RWPE2 (cell line): ENCODE results near the gene MEGF8.

Experiments
- ATAC-seq: fragments of 200-7000 bp; cut with Tn5 transposase; 3 replicates; pipeline ENCODE4 v1.9.1; 2021; ENCODE audit warnings: low read depth
- DNase-seq: peaks from one replicate; pipeline ENCODE4 v3.0.0-alpha.2; 2020; ENCODE audit warnings: low spot score
- H3K27ac ChIP-seq: fragments of 450-650 bp; 2 replicates; pipeline ENCODE4 v1.5.1; 2017; ENCODE audit warnings: mild to moderate bottlenecking; ENCODE audit not compliant: poor library complexity, severe bottlenecking
- H3K27me3 ChIP-seq: fragments of 250-450 bp; sonication (Bioruptor Pico); 2 replicates; pipeline ENCODE4 v1.5.1; 2021; ENCODE audit warnings: mild to moderate bottlenecking, moderate library complexity; ENCODE audit not compliant: insufficient read depth, poor library complexity, severe bottlenecking
- H3K36me3 ChIP-seq: fragments of 250-450 bp; sonication (Bioruptor Pico); 2 replicates; pipeline ENCODE4 v1.5.1; 2020; ENCODE audit warnings: low read depth, mild to moderate bottlenecking, moderate library complexity
- H3K4me1 ChIP-seq: fragments of 250-450 bp; sonication (Bioruptor Pico); 2 replicates; pipeline ENCODE4 v1.5.1; 2021; ENCODE audit warnings: mild to moderate bottlenecking, moderate library complexity; ENCODE audit not compliant: insufficient read depth, poor library complexity, severe bottlenecking
- H3K4me3 ChIP-seq: fragments of 250-450 bp; sonication (Bioruptor Pico); 2 replicates; pipeline ENCODE4 v1.5.1; 2021; ENCODE audit warnings: mild to moderate bottlenecking, moderate library complexity; ENCODE audit not compliant: severe bottlenecking
- H3K9me3 ChIP-seq: fragments of 250-450 bp; sonication (Bioruptor Pico); 2 replicates; pipeline ENCODE4 v1.5.1; 2021; ENCODE audit warnings: mild to moderate bottlenecking, moderate library complexity; ENCODE audit not compliant: severe bottlenecking
- TF ChIP-seq, protein P1 (sequence below): fragments of 450-650 bp; IDR thresholded peaks from one replicate; pipeline ENCODE4 v1.5.1; 2017; ENCODE audit warnings: mild to moderate bottlenecking, moderate library complexity; ENCODE audit not compliant: poor library complexity, severe bottlenecking

Gene MEGF8

DNA sequence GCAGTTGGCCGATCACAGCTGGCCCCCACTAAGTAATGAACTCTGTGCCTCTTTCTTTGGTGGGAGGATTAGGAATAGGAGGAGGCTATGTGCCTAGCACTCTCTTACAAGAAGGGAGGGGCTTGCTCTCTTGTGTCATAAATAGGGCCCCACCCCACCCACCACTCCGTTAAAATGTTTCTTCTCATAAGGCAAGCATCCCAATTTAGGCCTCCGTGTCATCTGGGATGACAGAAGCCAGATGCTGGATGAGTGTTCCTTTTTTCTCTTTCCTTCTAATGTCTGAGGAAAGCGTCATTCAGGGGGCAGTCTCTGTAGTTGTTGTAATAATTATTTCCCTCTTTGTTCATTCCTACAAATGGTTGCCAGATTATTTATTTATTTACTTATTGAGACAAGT, 101.9 kb downstream of the MEGF8 start, which contains the start of gene LIPE:
Gene LIPE (minus strand): TSS at position 76 of the 400 bp plus-strand sequence. CDS start 239 bp downstream, outside the sequence.
- H3K27ac ChIP-seq = no peak within 1 kb of the TSS
- no peaks in the 10 kb centered on the region for H3K9me3 ChIP-seq
- peaks cover 3% of the 10 kb centered on the region for H3K4me1 ChIP-seq
- no peaks in the 10 kb centered on the region for H3K27me3 ChIP-seq
- ATAC-seq = no peak
- no peak within 1 kb of the TSS for H3K4me3 ChIP-seq
- no peaks in the 10 kb centered on the region for H3K36me3 ChIP-seq
- TF ChIP-seq, protein P1, sequence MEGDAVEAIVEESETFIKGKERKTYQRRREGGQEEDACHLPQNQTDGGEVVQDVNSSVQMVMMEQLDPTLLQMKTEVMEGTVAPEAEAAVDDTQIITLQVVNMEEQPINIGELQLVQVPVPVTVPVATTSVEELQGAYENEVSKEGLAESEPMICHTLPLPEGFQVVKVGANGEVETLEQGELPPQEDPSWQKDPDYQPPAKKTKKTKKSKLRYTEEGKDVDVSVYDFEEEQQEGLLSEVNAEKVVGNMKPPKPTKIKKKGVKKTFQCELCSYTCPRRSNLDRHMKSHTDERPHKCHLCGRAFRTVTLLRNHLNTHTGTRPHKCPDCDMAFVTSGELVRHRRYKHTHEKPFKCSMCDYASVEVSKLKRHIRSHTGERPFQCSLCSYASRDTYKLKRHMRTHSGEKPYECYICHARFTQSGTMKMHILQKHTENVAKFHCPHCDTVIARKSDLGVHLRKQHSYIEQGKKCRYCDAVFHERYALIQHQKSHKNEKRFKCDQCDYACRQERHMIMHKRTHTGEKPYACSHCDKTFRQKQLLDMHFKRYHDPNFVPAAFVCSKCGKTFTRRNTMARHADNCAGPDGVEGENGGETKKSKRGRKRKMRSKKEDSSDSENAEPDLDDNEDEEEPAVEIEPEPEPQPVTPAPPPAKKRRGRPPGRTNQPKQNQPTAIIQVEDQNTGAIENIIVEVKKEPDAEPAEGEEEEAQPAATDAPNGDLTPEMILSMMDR = no peak
- no peak for DNase-seq
